ENCODE results near the gene GABRB2. TPM values are rescaled to one million over a fixed set of nuclear protein-coding genes. Genes with fewer than 3 reads are reported as not detected.

GABRB2 gene
- not detected in 2 replicates for total RNA-seq

GRCh38 chr5:161546470-161547301 lies at the start of gene GABRB2:
TSS of gene GABRB2 (minus strand) at chr5:161546725. CDS start at chr5:161546643, 82 bp downstream.

Other genes starting within 250 kb of the GABRB2 start
- gene GABRA6, start 139.0 kb upstream of the GABRB2 start, total RNA-seq, result not detected in 2 replicates

All from articular chondrocyte of knee joint (primary cell).